ENCODE results near the gene DUS3L.

The DUS3L gene

DNA sequence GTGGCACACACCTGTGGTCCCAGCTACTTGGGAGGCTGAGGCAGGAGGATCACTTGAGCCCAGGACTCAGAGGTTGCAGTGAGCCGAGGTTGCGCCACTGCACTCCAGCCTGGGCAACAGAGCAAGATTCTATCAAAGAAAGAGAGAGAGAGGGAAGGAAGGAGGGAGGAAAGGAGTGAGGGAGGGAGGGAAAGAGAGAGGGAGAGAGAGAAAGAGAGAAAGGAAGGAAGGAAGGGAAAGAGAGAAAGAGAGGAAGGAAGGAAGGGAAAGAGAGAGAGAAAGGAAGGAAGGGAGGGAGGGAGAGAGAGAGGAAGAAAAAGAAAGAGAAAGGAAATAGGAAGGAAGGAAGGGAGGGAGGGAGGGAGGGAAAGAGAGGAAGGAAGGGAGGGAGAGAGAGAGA lies 26.3 kb upstream of the DUS3L start:
- H3K9me3 Mint-ChIP-seq = no peaks in the 10 kb centered on the region
- no peak for DNase-seq
- H3K4me3 Mint-ChIP-seq = no peak overlapping the region
- no peak overlapping the region for H3K27ac Mint-ChIP-seq
- H3K27me3 Mint-ChIP-seq (ENCODE audit: low read depth, poor library complexity) = peaks cover 19% of the 10 kb centered on the region
- H3K36me3 Mint-ChIP-seq (ENCODE audit: low read depth) = no peaks in the 10 kb centered on the region
- TF ChIP-seq, protein P1, sequence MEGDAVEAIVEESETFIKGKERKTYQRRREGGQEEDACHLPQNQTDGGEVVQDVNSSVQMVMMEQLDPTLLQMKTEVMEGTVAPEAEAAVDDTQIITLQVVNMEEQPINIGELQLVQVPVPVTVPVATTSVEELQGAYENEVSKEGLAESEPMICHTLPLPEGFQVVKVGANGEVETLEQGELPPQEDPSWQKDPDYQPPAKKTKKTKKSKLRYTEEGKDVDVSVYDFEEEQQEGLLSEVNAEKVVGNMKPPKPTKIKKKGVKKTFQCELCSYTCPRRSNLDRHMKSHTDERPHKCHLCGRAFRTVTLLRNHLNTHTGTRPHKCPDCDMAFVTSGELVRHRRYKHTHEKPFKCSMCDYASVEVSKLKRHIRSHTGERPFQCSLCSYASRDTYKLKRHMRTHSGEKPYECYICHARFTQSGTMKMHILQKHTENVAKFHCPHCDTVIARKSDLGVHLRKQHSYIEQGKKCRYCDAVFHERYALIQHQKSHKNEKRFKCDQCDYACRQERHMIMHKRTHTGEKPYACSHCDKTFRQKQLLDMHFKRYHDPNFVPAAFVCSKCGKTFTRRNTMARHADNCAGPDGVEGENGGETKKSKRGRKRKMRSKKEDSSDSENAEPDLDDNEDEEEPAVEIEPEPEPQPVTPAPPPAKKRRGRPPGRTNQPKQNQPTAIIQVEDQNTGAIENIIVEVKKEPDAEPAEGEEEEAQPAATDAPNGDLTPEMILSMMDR (IDR thresholded peaks at IDR 0.05) = no peak
- peaks cover 10% of the 10 kb centered on the region for H3K4me1 Mint-ChIP-seq

DNA sequence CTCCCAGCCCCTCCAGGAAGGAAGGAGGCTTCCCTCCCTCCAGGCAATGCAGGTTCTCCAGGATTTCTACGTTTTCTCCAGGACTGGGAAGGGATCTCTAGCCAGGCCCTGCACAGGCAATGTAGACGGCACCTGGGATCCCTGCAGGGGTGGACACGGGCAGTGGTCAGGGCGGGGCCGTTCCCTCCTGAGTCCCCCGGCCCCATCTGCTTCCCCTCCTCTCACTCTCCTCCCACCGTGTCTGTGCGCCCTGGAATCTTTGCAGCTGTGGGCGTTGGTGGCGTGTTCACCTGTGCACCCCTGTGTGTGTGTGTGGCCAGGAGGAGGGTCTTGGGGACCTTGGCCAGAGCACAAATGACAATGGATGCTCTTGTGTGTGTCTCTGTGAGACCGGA lies 23.9 kb upstream of the DUS3L start:
- H3K27me3 Mint-ChIP-seq (ENCODE audit: low read depth, poor library complexity) = peaks cover 22% of the 10 kb centered on the region

DNA sequence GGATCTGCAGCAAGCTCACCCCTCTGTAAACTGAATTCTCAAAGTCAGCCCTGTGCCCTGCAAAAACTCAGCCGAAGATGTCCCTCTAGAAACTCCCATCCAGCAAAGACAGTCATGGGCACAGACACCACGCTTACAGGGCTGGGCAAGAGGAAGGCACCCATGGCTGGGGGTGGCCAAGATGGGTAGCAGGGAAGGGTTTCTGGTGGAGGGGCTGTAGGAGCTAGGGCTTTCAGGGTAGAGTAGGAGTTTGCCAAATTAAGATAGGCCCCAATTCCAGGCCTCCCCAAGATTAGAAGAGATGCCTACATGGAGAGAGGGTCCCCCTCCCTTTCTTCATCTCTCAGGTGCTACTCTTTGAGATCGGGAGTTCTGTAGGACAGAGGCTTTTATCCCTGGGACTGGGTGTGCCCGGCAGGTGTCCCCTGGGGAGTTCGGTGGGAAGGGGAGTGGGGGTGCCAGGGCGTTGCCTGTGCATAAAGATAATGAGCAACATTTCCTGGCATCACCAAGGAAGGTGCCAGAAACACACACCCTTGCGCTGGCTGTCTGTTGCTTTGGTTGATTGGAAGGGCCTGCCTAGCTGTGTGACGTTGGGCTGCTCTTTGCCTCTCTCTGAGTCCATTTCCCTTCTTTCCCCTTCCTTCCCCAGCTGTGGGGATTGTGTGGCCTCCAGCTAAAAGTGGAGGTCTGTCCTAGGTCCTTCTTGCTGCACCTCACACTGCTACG lies 23.3 kb upstream of the DUS3L start:
- Mint-ChIP-seq H3K9me3 (no peaks in the 10 kb centered on the region), H3K27ac (peak overlapping the region; percentile 59), H3K36me3 (ENCODE audit: low read depth) (no peaks in the 10 kb centered on the region), H3K4me1 (peaks cover 10% of the 10 kb centered on the region), H3K4me3 (no peak overlapping the region), H3K27me3 (ENCODE audit: low read depth, poor library complexity) (peaks cover 20% of the 10 kb centered on the region)
- DNase-seq = no peak
- TF ChIP-seq, protein P1 (IDR thresholded peaks at IDR 0.05) = no peak

More for the DNA sequence above, 23.9 kb upstream of the DUS3L start:
- H3K9me3 Mint-ChIP-seq = no peaks in the 10 kb centered on the region
- TF ChIP-seq, protein P1 (IDR thresholded peaks at IDR 0.05) = no peak
- no peak overlapping the region for H3K4me3 Mint-ChIP-seq
- peak overlapping the region; percentile 84 for H3K27ac Mint-ChIP-seq
- peaks cover 10% of the 10 kb centered on the region for H3K4me1 Mint-ChIP-seq
- DNase-seq = no peak
- H3K36me3 Mint-ChIP-seq (ENCODE audit: low read depth) = no peaks in the 10 kb centered on the region

DNA sequence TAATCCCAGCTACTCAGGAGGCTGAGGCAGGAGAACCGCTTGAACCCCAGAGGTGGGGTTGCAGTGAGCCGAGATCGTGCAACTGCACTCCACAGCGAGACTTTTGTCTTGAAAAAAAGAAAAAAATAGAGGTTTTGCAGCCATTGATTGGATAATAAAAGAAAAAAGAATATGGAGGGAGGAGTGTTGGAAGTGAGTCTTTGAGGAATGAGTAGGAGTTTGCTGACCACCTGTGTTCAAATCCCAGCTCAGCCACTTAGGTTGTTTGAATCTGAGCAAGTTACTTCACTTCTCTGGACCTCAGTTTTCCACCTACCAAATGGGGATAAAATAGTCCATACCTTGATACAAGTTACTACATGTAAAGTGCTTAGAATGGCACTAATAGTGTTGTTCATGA lies 20.2 kb upstream of the DUS3L start:
- H3K36me3 Mint-ChIP-seq (ENCODE audit: low read depth) = no peaks in the 10 kb centered on the region
- H3K27ac Mint-ChIP-seq = no peak overlapping the region
- TF ChIP-seq, protein P1 (IDR thresholded peaks at IDR 0.05) = no peak
- H3K27me3 Mint-ChIP-seq (ENCODE audit: low read depth, poor library complexity) = peaks cover 22% of the 10 kb centered on the region
- no peak overlapping the region for H3K4me3 Mint-ChIP-seq
- no peak for DNase-seq
- H3K4me1 Mint-ChIP-seq = peaks cover 24% of the 10 kb centered on the region
- H3K9me3 Mint-ChIP-seq = no peaks in the 10 kb centered on the region

DNA sequence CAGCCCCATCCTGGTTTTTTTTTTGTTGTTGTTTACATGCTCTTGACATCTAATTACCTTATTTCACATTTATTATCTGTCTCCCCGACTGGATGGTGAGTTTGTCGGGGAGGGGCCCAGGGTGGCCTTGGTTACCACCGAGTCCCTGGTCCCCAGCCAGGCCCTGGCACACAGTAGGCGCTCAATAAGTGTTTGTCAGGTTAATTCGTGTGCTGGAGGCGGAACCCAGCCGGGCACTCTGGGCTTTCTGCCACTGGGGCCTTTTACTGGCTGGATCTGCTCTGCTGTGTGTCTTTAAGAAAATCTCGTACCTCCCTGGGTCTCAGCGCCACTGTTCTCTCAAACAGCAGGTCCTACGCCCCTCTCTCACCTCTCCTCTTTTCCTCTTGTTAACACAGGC lies 18.5 kb upstream of the DUS3L start:
- TF ChIP-seq, protein P1 (IDR thresholded peaks at IDR 0.05) = no peak
- Mint-ChIP-seq H3K4me3 (no peak overlapping the region), H3K4me1 (peaks cover 19% of the 10 kb centered on the region), H3K27me3 (ENCODE audit: low read depth, poor library complexity) (peaks cover 25% of the 10 kb centered on the region), H3K27ac (peak overlapping the region; percentile 66), H3K9me3 (no peaks in the 10 kb centered on the region), H3K36me3 (ENCODE audit: low read depth) (no peaks in the 10 kb centered on the region)
- no peak for DNase-seq

DNA sequence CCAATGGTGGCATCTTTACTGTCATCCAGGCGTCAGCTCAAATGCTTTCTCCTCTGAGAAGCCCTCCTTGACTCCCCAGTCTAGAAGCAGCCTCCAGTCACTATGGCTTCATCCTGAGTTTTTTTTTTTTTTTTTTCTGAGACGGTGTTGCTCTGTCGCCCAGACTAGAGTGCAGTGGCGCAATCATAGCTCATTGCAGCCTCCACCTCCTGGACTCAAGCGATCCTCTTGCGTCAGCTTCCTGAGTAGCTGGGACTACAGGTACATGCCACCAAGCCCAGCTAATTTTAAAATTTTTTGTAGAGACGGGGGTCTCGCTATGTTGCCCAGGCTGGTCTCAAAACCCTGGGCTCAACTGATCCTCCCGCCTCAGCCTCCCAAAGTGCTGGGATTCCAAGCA lies 18.1 kb upstream of the DUS3L start:
- no peak for DNase-seq
- Mint-ChIP-seq H3K4me1 (peaks cover 22% of the 10 kb centered on the region), H3K36me3 (ENCODE audit: low read depth) (no peaks in the 10 kb centered on the region)

More for the DNA sequence above, 18.1 kb upstream of the DUS3L start:
- TF ChIP-seq, protein P1 (IDR thresholded peaks at IDR 0.05) = no peak
- no peaks in the 10 kb centered on the region for H3K9me3 Mint-ChIP-seq
- no peak overlapping the region for H3K4me3 Mint-ChIP-seq
- H3K27ac Mint-ChIP-seq = no peak overlapping the region
- peaks cover 27% of the 10 kb centered on the region for H3K27me3 Mint-ChIP-seq (ENCODE audit: low read depth, poor library complexity)

All from nephron progenitor cell (in vitro differentiated cells).